Panc1 (cell line): ENCODE data around the gene GGCX. TPM values are rescaled to one million over a fixed set of nuclear protein-coding genes. Genes with fewer than 3 reads are reported as not detected.

ENCODE experiments used
- ATAC-seq: fragments of 200-7000 bp; cut with Tn5 transposase; 2 replicates; pipeline ENCODE4 v1.9.1; 2020; ENCODE audit warnings: mild to moderate bottlenecking, moderate library complexity
- BruUV-seq: library from RNA; stranded (reverse); fragments of 400-500 nt; replicated peaks from 2 replicates; lab custom pipeline; 2021; lab: Mats Ljungman, UMichigan
- CTCF ChIA-PET: fragments of 300-600 bp; sonication (Branson Sonifier 250); formaldehyde crosslinking; loops from one replicate; lab custom pipeline; 2022; ENCODE audit warnings: antibody characterized with exemption; lab: Charles Lee
- POLR2A ChIA-PET: fragments of 300-600 bp; sonication (Branson Sonifier 250); formaldehyde crosslinking; loops from one replicate; lab custom pipeline; 2022; ENCODE audit warnings: antibody characterized with exemption; lab: Charles Lee
- DNase-seq: peaks from one replicate; pipeline ENCODE4 v3.0.0-alpha.2; 2010; ENCODE audit warnings: low read depth, low spot score
- H3K27ac ChIP-seq: 2 replicates; pipeline ENCODE4 v1.5.1; 2011; ENCODE audit warnings: mild to moderate bottlenecking, low read length, inconsistent platforms
- H3K27me3 ChIP-seq: fragments of 200-500 bp; sonication (Bioruptor generic); 2 replicates; pipeline ENCODE4 v1.6.0; 2014; ENCODE audit warnings: low read length, inconsistent platforms; ENCODE audit not compliant: control insufficient read depth, insufficient read depth
- H3K36me3 ChIP-seq: fragments of 200-500 bp; sonication (Bioruptor generic); 2 replicates; pipeline ENCODE4 v1.5.1; 2014; ENCODE audit warnings: inconsistent platforms, mild to moderate bottlenecking, low read length, moderate library complexity; ENCODE audit not compliant: control insufficient read depth, insufficient read depth
- H3K4me1 ChIP-seq: 2 replicates; pipeline ENCODE4 v1.5.1; 2011; ENCODE audit warnings: inconsistent platforms, mild to moderate bottlenecking, low read length, moderate library complexity; ENCODE audit not compliant: control insufficient read depth, insufficient read depth
- H3K4me3 ChIP-seq, 2 experiments: 2 replicates each; pipeline ENCODE4 v1.5.1; 2011 to 2012; ENCODE audit warnings: low read depth in 2 of 2, low read length in 2 of 2, mild to moderate bottlenecking in 2 of 2, inconsistent platforms in 1 of 2, moderate library complexity in 1 of 2
- H3K9me3 ChIP-seq: fragments of 200-500 bp; sonication (Bioruptor generic); 2 replicates; pipeline ENCODE4 v1.5.1; 2014; ENCODE audit warnings: low read depth, mild to moderate bottlenecking, inconsistent platforms, low read length, moderate library complexity; ENCODE audit not compliant: control insufficient read depth, insufficient read depth
- POLR2AphosphoS5 ChIP-seq: IDR thresholded peaks from 2 replicates; pipeline ENCODE4 v1.6.1; 2012; ENCODE audit warnings: mild to moderate bottlenecking, low read depth, low read length, moderate library complexity
- SIN3A ChIP-seq: IDR thresholded peaks from 2 replicates; pipeline ENCODE4 v1.6.1; 2012; ENCODE audit warnings: low read depth, mild to moderate bottlenecking, low read length, moderate library complexity, borderline replicate concordance; ENCODE audit not compliant: insufficient read depth
- TCF7L2 ChIP-seq: IDR thresholded peaks from 2 replicates; pipeline ENCODE4 v1.6.1; 2011; ENCODE audit warnings: mild to moderate bottlenecking, low read depth, low read length, inconsistent platforms
- in situ Hi-C: cut with HindIII; loops from 2 replicates; pipeline ENCODE4 v1.10.0; 2016; ENCODE audit warnings: low sequenced_read_pairs, low pct_unique_long_range_greater_than_20kb
- intact Hi-C: fragments of 100-400 bp; cut with micrococcal nuclease; formaldehyde crosslinking; loops from one replicate; pipeline ENCODE4 v1.10.0; 2022; ENCODE audit not compliant: unreplicated experiment
- total RNA-seq: library from RNA; stranded (reverse); gene quantifications from one replicate; pipeline ENCODE4 v1.2.1, GENCODE V29; 2021; ENCODE audit not compliant: unreplicated experiment
- TF ChIP-seq, protein P1 (sequence below), 2 experiments: IDR thresholded peaks; 2 replicates each; pipeline ENCODE4 v1.6.1; 2011 to 2012; ENCODE audit warnings: low read depth in 2 of 2, control low read depth in 1 of 2, low read length in 1 of 2, mild to moderate bottlenecking in 1 of 2, moderate library complexity in 1 of 2; ENCODE audit not compliant: insufficient read depth in 1 of 2
- TF ChIP-seq, protein P2 (sequence below): fragments of 450-650 bp; IDR thresholded peaks from 2 replicates; pipeline ENCODE4 v1.5.1; 2017; ENCODE audit warnings: mild to moderate bottlenecking

The GGCX gene
- total RNA-seq, 1 experiment from 2014 or later = 64.1 TPM

DNA sequence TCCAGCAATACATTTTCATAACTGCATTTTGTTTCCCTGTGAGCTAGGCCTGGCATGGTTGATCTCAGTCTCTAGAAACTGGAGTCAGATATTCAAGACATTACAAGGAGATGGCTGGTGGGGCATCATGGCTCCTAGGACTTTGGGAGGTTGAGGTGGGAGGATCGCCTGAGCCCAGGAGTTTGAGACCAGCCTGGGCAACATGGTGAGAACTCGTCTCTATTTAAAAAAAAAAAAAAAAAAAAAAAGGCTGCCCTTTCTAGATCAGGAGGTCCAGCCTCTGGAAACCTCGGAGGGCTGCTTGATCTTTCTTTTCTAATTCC is 15.7 kb upstream of the GGCX start:
- Histone ChIP-seq H3K27ac (peak overlapping the region; percentile 89), H3K27me3 (no peaks in the 10 kb centered on the region), H3K4me3 (peak overlapping the region; percentile 49 to 66), H3K36me3 (no peaks in the 10 kb centered on the region), H3K9me3 (no peaks in the 10 kb centered on the region), H3K4me1 (peaks cover 27% of the 10 kb centered on the region)
- TF ChIP-seq, protein P1, sequence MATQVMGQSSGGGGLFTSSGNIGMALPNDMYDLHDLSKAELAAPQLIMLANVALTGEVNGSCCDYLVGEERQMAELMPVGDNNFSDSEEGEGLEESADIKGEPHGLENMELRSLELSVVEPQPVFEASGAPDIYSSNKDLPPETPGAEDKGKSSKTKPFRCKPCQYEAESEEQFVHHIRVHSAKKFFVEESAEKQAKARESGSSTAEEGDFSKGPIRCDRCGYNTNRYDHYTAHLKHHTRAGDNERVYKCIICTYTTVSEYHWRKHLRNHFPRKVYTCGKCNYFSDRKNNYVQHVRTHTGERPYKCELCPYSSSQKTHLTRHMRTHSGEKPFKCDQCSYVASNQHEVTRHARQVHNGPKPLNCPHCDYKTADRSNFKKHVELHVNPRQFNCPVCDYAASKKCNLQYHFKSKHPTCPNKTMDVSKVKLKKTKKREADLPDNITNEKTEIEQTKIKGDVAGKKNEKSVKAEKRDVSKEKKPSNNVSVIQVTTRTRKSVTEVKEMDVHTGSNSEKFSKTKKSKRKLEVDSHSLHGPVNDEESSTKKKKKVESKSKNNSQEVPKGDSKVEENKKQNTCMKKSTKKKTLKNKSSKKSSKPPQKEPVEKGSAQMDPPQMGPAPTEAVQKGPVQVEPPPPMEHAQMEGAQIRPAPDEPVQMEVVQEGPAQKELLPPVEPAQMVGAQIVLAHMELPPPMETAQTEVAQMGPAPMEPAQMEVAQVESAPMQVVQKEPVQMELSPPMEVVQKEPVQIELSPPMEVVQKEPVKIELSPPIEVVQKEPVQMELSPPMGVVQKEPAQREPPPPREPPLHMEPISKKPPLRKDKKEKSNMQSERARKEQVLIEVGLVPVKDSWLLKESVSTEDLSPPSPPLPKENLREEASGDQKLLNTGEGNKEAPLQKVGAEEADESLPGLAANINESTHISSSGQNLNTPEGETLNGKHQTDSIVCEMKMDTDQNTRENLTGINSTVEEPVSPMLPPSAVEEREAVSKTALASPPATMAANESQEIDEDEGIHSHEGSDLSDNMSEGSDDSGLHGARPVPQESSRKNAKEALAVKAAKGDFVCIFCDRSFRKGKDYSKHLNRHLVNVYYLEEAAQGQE (IDR thresholded peaks at IDR 0.05; ENCODE audit: insufficient read depth in 1 of 2, low read depth in 2 of 2, low read length in 1 of 2) = no peak
- TF ChIP-seq TCF7L2 (no peak), POLR2AphosphoS5 (no peak), SIN3A (no peak)
- TF ChIP-seq, protein P2, sequence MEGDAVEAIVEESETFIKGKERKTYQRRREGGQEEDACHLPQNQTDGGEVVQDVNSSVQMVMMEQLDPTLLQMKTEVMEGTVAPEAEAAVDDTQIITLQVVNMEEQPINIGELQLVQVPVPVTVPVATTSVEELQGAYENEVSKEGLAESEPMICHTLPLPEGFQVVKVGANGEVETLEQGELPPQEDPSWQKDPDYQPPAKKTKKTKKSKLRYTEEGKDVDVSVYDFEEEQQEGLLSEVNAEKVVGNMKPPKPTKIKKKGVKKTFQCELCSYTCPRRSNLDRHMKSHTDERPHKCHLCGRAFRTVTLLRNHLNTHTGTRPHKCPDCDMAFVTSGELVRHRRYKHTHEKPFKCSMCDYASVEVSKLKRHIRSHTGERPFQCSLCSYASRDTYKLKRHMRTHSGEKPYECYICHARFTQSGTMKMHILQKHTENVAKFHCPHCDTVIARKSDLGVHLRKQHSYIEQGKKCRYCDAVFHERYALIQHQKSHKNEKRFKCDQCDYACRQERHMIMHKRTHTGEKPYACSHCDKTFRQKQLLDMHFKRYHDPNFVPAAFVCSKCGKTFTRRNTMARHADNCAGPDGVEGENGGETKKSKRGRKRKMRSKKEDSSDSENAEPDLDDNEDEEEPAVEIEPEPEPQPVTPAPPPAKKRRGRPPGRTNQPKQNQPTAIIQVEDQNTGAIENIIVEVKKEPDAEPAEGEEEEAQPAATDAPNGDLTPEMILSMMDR = no peak
- CTCF ChIA-PET = no interaction called here
- in situ Hi-C loops (no loop called here), intact Hi-C loops (no loop called here)
- no peak for ATAC-seq
- no TSS peak for BruUV-seq
- POLR2A ChIA-PET = interaction anchor here (0.6 to 0.7 kb wide), 2 partner anchors 80 to 421 kb away, joined by 9 to 25 read pairs; no protein-coding TSS in a partner anchor
- DNase-seq = no peak

DNA sequence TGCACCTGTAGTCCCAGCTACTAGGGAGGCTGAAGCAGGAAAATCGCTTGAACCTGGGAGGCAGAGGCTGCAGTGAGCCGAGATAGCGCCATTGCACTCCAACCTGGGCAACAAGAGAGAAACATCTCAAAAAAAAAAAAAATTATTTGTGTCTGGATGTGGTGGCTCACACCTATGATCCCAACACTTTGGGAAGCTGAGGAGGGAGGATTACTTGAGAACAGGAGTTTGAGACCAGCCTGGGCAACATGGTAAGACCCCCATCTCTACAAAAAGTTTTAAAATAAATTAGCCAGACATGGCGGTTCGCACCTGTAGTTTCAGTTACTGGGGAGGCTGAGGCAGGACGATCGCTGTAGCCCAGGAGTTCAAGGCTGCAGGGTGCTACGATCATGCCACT is 14.4 kb upstream of the GGCX start:
- Histone ChIP-seq H3K4me1 (peaks cover 27% of the 10 kb centered on the region), H3K36me3 (no peaks in the 10 kb centered on the region), H3K27me3 (no peaks in the 10 kb centered on the region), H3K9me3 (no peaks in the 10 kb centered on the region), H3K27ac (peak overlapping the region; percentile 18; the same call in 1 of the 2 replicates), H3K4me3 (no peak overlapping the region)
- TF ChIP-seq SIN3A (no peak), TCF7L2 (no peak), POLR2AphosphoS5 (no peak)
- TF ChIP-seq, protein P1 (IDR thresholded peaks at IDR 0.05; ENCODE audit: insufficient read depth in 1 of 2, low read depth in 2 of 2, low read length in 1 of 2) = no peak
- TF ChIP-seq, protein P2 = no peak
- intact Hi-C loops (no loop called here), in situ Hi-C loops (no loop called here)
- DNase-seq (no peak), ATAC-seq (no peak)
- no TSS peak for BruUV-seq
- CTCF ChIA-PET = interaction anchor here (0.6 kb wide), 1 partner anchor 293 kb away, joined by 3 read pairs; no protein-coding TSS in a partner anchor
- POLR2A ChIA-PET = interaction anchor here (0.6 to 0.7 kb wide), 2 partner anchors 28 to 106 kb away, joined by 4 to 7 read pairs; no protein-coding TSS in a partner anchor
